Anterior cingulate cortex (tissue), 58 donors: ENCODE data around the gene QKI.
"Not testable (repeated sequence)": the region's sequence is repeated elsewhere in the genome, so short reads cannot be mapped to it uniquely, and the experiment has no call there.

Source experiments
- DNase-seq, 58 donors: peaks; one replicate each; lab custom pipeline; 2025; lab: John Stamatoyannopoulos, UW

QKI gene

DNA sequence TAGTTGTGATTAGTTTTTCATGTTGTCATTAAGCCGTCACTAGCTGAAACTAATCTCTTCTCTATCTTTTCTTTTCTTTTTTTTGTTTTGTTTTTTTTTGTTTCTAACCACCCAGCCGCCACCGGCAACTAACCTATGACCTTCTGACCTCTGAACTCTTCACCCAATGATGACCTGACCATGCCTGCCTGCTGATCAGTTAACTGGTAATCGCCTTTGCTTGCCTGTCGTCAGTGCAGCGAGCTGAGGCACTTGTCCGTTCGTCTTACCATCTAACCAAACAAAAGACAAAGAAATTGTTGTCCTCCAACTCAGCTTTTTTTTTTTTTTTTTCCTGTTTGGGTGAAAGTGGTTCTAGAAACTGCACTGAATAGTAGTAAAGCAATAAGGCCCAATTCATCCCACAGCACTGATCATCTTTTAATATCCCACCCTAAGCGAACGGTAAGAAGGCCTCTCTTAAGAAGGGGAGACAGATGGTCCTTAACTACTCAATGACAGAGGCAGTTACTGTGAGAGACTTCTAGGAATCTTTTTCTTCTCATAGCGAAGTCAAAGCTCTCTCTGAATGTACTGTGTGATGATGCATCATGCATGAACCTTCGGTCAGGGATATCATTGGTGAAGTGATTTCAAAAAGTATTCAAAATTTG is 156.2 kb downstream of the QKI start:
- peak in 1 of 58 donors; percentile 32 for DNase-seq

DNA sequence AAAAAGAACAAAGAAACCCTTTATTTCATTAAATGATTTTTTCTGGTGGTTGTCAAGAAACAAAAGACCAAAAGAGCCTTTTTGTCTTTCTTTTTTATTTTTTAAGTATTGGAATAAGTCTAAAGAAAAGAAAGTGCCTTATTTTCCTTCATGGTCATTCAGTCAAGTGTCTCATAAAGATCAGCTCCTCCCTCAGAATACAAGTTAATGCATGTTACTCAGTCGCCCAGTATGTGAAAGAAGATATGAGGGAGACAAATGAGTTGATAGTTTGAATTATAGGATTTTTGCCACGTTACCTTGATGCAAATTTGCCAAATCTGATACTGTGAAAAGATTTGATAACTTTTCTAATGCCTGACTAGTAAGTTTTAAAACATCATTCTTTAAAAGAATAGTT is 157.2 kb downstream of the QKI start:
- no peak for DNase-seq

DNA sequence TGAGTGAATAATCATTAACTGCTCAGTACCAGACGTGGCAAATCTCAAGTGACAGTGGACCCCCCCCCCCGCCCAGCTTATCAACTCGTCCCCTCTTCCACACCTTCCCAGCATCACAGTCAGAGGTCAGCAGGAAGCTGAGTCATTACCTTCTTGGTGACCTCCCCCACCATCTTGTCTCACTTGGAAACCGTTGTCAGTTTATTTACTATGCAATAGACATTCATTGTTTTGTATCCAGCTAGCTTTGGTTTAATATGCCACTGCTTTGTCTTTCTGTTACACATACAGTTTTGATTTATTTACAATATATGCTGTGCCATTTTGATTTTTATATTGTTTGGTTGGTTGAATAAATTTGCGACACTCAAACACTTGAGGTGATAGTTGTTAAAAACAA is 158.1 kb downstream of the QKI start:
- no peak for DNase-seq

DNA sequence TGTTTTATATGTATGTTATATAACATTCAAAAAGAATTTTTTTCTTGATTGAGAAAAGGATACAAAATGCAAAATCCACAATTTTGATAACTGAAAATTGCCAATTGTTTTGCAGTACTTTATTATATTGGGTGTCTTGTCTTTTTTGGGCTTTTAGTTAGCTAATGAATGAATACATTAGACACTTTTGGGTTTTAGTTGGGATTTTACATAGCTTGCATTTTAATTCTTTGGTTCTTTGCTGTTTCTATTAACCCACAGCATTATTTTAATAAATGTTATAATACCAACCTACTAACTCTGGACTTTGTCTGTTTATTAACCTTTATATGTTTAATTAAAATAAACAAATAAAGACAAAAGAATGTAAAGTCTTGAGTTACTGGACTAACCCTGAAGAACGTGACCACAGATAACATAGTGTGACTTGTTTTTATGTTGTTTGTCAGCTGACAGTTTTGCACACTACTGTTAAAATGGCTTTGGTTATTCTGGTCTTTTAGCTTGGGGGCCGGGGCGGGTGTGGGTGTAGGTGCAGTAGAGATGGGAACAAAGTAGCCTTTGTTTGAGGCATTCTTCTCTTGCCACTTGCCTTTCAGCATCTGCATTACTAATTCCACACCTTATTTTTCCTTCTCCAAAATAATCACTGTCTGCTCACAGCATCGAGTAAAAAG is 159.1 kb downstream of the QKI start:
- no peak for DNase-seq

DNA sequence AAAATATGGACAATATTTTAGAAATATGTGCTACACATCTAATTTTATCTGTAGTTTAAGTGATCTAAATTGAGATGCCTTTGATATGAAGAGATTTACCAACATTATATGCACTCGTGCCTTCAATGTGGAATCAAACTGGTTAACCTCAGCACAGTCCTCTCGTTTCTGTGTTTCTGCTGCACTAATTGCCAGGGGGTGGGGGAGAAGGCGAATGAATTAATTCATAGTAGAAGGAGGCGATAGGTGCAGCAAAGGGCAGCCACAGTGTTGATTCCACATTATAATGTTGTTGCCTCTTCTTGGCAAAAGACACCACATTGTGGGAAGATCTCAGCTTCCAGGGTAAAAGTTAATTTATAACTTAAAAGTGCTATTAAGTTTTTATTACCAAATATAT is 161.6 kb downstream of the QKI start:
- DNase-seq: no peak

DNA sequence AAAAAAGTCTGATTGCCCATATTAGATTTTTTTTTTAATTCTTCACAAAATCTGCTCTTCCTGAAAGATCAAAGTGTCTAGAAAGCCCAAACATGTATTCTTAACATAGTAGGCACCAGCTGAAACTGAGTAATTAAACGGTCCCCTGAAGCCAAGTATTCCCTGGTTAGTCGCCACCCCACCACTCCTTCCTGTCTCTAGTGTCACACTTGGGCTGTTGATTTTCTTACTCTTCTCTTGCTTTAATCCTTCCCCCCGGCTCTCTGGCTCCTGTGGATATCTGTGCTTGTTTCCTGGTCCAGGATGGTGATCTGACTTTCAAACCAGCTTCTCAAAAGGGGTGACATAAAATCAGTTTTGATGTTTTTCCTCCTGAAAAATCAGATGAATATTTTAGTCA is 162.9 kb downstream of the QKI start:
- DNase-seq: no peak

DNA sequence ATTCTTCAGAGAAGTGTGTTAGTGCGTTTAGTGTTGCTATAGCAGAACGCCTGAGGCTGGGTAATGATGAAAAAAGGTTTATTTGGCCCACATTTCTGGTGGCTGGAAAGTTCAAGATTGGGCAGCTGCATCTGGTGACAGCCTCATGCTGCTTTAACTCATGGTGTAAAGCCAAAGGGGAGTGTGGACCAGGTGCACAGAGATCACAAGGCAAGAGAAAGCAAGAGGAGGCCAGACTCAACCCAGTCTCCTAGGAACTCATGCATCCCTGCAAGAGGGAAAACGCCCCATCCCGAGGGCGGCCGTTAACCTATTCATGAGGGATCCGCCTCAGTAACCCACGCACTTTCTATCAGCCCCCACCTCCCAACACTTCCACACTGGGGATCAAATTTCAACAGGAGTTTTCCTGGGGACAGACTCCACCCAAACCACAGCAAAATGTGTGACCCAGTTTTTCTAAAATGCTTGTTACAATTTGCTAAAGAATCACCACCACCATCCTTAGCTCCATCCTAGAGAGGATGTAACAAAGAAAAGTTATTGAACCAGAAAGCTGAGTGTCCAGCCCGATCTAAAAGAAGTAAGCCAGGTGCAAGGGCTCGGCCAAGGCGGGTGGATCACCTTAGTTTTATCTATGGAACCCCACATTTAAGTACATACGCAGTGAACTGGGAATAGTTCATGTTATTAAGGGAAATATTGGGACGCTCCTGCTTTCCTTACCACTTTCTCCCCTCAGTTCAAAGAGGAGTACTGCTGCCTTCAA is 164.8 kb downstream of the QKI start:
- peak in 30 of 58 donors; percentile 24 to 79 (median 47) for DNase-seq

DNA sequence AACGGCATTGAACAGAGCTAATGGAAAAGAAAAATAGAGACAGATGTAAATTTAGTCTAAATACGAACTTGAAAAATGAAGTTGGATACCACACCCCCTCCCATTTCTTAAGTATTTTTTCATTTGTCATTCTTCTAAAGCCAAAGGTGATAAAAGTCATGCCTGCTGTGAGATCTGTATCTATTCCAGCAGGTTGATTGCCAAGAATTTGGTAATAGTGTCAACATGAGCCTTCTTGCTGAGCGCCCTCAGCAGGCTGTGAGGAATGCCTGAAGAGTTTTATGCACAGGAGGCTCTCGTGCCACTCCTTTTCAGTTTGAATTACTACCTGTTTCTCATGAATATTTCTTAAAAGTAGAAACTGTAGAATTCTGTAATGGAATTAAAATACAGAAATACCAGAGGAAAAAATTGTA is 165.4 kb downstream of the QKI start:
- peak in 1 of 58 donors; percentile 66 for DNase-seq

DNA sequence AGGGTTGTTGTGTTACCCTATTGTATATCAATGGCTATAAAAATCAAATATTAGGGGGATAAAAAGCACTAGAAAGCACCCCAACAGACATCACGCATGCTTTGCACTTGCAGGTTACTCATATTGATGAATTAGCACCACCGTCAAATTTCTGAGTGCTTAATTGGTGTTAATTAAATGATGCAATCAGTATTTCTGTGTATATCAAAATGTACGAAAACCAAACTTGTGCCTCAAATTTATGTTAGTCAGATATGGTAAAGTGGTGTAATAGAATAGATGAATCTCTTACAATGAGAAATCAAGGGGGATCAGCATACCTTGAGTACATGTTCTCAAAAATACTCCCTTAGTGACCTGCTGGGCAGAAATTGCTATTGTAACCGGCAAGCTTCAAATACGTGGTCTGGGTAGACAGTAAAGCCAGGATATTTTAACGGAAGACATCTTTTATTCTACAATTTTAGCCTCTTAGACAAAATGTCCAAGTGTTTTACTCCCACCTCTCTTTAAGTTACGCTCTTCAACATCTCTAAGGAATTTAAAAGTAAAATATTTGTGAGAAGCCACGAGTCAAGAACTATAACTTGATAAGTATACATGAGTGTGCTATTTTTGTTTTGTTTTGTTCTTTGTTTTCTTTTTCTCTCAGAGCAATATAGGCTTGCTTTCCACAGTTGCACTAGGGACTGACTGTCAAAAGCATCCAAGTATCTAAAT is 166.0 kb downstream of the QKI start:
- no peak for DNase-seq

DNA sequence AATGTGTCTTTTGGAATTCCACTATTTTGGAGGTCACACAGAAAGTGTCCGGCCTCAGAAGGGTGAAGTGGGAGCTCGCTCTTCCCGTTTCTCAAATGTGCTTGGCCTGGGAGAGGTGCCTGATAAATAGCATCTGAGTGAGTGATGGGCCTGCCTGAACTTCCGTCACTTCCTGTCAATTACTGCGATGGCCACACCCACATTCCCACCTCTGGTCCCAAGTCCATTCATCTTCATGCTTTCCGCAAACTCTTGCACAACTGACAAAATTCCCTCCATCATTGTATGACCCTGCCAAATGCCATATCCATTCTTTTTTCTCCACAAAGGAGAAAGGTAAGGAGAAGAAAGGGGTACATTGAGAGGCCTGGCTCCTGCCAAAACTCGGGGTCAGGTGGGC is 169.0 kb downstream of the QKI start:
- no peak for DNase-seq

DNA sequence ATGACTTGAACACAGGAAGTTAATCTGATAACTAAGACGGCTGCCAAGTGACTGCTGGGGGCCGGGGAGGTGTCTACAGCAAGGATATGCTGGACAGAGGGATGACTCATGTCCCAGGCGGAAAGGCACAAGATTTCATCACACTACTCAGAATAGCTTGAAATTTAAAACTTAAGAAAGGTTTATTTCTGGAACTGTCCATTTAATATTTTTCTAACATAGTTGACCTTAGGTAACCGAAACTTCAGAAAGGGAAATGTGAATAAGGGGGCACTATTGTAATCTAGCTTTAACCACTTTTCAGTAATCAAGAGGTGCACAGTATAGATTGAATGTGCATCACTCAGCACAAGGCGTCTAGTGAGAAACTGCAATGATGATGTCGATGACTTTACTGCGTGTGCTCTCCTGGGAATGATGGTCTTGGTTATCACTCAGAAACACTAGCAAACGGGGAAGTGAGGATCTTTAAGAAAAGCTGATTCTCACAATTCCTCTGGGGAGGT is 171.5 kb downstream of the QKI start:
- peak in 1 of 58 donors; percentile 33 for DNase-seq

DNA sequence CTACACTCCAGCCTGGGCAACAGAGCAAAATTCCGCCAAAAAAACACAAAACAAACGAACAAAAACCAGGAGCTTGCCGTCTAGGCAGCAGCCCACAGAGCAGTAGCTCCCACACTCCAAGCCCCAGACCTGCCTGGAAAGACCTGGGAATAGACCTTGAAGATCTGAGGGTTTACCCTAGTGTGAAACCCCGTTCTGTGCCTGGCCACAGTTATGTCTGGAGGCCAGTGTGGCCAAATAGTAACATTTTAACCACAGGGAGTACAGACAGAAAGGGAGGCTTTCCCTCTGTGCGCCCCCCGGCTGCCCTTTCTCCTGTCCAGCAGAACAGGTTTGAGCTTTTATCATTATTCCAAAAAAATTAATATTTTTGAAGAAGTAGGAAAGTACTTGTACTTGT is 172.4 kb downstream of the QKI start:
- DNase-seq: no peak

DNA sequence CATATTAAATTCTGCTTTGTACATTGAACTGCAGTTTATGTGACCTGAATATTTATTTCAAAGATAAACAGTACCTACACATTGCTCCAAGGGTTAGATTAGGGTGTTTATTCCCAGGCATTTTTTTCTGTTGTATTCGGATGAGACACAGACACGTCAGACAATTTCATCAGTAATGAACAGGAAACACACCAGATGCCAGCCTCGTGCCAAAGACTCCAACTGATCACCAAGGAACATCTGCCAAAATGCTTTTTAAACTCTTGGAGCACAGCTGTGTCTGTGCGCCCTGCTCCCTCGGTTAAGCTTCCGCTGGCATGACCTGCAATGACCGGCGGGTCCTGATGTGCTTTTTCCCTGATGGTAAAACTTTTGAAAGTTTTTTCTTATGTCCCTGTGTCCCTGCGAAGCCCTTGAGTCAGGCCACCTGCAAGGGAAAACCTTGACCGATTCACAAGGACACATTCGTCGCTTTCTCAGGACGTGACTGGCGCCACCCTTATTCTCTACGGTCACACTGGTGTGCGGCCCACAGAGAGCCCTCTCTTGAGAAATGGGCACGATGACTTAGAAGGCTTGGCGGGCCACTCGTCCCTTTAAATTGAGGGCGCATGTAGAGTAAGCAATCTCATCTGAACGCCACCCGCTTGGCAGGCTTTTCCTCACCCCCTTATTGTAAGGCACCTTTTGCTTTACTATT is 173.9 kb downstream of the QKI start:
- DNase-seq: no peak

DNA sequence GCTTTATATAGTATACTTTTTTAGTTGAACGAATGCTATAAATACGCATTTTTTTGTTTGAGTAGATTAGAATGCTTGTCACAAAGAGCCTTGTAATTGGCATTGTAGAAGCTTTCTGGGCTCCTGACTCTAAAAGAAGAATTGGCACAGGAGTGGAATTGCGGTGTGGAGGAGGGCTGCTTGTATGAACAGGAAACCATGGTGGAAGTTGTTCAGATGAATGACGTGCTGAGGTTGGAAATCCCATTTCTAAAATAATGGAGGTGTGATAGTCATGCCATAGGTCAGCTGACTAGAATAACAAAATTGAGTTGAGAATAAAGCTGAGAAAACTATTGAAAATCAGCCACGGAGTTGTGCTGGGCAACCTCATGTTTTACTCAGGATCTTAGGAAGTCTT is 174.9 kb downstream of the QKI start:
- peak in 1 of 58 donors; percentile 16 for DNase-seq

DNA sequence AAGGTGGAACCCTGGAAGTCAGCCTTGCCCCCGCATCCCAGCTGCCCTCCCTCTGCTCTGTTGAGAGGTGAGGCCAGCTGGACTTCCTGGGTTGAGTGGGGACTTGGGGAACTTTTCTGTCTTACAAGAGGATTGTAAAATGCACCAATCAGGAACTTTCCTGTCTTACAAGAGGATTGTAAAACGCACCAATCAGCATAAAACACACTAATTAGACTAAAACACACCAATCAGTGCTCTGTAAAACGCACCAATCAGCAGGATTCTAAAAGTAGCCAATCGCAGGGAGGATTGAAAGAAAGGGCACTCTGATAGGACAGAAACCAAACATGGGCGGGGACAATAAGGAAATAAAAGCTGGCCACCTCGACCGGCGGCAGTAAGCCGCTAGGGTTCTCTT is 175.6 kb downstream of the QKI start:
- not testable (repeated sequence) for DNase-seq

DNA sequence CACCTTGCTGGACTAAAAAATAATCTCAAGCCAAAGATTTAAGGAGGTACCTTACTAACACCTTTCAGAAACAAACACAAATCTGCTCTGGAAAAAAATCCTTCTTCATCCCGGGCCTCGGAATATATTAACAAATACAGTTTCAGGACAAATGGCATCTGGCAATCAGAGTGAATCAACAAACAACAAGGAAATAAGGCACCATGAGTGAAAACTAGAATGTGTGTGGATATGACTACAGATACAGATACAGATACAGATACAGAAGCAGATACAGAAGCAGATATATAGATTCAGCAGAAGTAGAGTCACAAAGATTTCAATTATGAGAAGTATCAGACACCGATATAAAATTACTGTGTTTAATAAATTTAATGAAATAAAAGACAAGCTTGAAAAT is 178.4 kb downstream of the QKI start:
- no peak for DNase-seq

DNA sequence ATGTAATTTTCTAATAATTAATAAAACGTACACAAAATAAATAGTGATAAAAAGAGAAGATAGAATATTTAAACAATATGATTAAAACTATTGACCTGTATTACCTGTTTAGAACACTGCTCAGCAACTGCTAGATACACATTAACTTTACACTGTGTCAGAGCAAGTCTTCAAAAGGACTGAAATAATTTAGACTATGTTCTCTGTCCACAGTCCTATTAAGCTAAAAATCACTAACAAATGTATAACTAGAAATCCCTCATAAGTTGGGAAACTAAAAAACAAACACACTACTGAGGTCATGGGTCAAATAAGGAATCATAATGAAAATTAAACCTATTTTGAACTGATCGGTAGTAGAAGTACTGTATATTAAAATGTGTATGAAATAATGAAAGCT is 181.7 kb downstream of the QKI start:
- no peak for DNase-seq

DNA sequence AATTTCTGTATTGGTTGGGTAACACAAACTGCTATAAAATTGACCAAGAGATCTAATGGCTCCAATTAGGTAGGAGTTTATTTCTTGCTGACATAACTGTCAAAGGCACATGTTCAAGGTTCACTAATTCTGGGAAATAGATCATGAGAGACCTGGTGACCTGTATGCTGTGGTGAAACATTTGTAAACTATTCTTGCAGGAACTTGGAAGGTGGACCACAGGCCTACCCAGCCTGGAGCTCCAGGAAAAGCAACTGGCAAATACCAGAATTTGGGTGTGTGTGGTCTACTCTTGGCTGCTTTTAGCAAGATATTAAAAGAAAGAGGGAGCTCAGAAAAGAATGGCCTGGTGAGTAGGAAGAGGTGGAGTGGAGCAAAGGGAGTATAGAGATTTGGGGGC is 184.6 kb downstream of the QKI start:
- no peak for DNase-seq

DNA sequence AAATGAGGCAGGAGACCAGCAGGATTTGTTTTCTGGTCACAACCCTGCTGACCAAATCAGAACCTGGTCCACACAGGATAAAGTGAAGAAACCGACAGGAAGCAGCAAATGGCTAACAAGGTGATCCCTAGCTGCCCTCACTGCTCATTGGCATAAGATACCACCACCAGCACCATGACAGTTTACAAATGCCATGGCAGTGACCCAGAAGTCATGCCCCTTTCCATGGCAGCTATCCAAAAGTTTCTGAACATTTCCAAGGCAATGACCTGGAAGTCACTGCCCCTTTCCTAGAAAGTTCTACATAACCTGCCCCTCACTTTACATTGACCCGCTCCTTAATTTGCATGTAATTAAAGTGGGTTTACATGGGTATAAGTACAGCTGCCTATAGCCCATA is 185.2 kb downstream of the QKI start:
- no peak for DNase-seq

DNA sequence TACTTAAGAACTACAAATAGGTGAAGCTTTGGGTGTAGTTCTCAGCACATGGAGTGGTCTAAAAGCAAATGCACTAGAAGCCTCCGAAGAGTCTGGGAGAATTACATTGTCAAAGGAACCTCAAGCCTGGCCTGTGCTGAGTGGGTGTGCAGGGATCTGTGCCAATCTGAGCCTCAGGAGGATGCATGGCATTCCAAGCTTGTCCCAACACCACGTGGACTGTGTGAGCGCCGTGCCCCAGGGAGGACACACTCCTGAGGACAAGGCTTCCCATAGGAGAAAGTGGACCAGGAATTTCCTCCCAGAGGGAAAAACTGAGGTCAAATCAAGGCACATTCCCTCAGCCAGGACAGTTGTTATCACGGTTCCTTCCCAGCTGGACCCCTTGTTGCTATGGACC is 185.8 kb downstream of the QKI start:
- DNase-seq: no peak
